GM19397 (cell line): ENCODE measurements around the gene SPACA7.
"Not testable (repeated sequence)": the region's sequence is repeated elsewhere in the genome, so short reads cannot be mapped to it uniquely, and the experiment has no call there.

Experiments used
- ATAC-seq: cut with Tn5 transposase; IDR thresholded peaks from one replicate; pipeline ENCODE4 v1.9.1; 2021; ENCODE audit warnings: mild to moderate bottlenecking, moderate library complexity; ENCODE audit not compliant: unreplicated experiment

SPACA7 gene

DNA sequence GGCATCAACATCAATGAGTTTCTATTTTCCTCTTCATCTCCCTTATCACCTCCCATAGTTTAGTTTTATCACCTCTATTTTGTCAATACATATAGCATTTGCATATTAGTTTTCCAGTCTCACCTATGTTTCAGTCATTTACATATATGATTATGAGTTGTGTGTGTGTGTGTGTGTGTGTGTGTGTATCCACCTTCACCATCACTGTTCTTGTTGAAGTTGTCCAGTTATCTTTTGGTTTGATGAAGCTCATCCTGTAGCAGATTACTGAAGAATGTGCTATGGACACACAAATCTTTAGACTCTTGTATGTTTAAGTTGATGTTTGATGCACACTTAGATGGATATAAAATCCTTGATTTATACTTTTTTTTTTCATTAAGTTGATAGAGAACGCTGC lies 40.5 kb downstream of the SPACA7 start:
- ATAC-seq = no peak

DNA sequence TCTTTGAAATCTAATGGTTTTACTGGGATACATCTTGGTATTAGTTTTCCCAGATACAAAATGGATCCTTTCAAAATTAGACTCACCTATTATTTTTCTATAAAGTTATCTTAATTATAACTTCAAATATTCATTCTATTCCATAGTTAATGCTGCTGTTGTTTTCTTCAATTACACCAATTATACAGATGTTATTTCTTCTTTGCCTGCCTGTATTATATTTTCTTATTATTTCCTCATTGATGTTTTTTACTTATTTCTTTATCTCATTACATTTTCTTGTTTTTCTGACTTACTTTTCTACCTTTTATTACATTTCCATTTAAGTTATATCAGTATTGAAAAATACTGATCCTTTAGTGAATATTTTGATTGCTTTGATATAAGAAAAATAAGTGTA lies 40.9 kb downstream of the SPACA7 start:
- ATAC-seq = no peak

DNA sequence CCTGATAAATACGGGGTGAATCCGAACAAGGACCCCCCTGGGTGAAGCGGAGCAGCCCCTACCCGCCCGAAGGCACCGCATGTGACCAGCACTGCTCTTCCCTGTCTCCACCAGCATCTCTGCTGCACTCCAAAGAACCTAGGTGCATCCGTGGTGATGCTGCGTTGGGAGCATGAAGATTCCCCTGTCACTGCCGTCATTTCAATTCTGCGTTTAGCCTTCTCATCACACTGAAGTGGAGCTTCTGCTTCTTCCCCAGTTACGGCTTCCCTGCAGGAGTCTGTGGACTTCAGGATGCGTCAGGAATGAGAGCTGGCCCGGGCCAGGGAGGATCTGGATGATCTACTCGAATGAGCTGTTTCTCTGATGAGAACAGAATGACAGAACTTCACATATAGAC lies 47.9 kb downstream of the SPACA7 start:
- no peak for ATAC-seq

- no peak for ATAC-seq
Observed at GRCh38 chr13:112428704-112429103, 52.5 kb downstream of the SPACA7 start.

GRCh38 chr13:112431734-112432133 lies 55.6 kb downstream of the SPACA7 start:
- no peak for ATAC-seq

- not testable (repeated sequence) for ATAC-seq
Observed at GRCh38 chr13:112432734-112433133, 56.6 kb downstream of the SPACA7 start.

DNA sequence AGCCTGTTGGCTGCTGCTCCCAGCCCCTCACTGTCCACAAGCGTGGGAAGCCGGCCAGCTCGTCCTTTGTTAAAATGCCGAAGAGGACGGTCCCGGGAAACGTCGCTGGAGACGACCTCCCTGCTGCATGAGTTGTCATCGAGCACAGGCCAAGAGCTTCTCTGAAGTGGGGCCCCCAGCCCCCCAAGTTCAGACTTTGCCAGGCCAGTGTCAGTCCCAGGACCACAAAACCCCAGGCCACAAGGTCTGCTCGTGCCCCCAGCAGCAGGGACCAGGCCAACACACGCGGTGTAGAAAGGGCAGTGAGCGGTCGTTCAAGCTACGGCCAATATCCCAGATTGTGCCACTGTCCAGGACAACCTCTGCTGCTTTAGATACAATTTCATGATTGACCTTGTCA lies 57.4 kb downstream of the SPACA7 start:
- not testable (repeated sequence) for ATAC-seq

DNA sequence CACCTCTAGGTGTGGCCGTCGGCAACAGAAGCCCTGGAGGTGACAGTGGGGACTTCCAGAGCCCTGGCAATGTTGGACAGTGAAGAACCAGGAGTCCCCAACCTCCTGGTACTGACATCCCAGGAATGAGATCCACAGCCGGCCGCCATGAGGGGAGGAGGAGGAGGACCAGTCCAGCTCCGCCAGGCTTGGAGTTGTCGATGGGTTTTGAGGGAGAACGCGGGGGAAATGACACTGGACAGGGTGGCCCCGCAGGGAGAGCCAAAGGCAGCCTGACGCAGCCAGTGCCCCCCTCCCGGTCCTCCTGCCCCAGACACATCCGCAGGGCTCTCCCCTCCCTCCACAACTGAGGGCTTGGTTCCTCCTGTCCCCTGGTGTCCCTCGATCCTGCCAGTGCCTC lies 57.9 kb downstream of the SPACA7 start:
- no peak for ATAC-seq

GRCh38 chr13:112434937-112435523 lies 58.9 kb downstream of the SPACA7 start:
- no peak for ATAC-seq

DNA sequence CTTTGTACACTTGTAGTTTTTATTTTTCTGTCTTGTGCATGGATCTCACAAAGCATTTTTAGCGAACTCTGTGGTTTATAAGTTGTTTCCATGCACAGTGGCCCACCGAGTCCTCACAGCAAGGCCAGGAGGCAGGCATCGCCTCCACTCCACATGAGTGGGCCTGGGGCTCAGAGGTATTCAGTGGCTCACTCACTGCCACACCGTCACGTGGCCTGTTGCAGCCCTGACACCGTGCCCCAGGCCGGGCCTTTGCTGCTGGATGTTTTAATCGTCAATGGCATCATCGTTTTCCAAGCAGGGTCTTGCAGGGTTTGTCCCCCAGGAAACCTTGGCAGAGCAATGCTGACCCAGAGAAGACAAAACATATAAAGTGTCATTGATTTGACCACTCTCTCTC lies 59.8 kb downstream of the SPACA7 start:
- ATAC-seq = no peak

DNA sequence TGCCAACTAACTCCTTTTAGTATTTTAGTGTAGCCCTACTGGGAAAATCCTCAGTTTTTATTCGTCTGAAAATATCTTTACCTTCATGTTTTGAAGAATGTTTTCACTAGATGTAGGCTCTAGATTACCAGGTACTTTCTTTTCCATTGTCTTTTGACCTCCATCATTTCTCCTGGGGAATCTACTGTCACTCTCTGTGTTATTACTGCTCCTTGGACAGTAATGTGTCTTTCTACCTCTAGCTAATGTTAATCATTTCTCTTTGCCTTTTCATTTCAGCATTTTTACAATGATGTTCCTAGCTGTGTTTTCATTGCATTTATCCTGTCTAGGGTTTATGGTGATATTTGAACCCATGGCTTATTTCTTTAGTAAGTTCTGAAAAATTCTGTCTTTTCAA lies 61.9 kb downstream of the SPACA7 start:
- no peak for ATAC-seq

GRCh38 chr13:112438515-112438914 lies 62.4 kb downstream of the SPACA7 start:
- no peak for ATAC-seq

DNA sequence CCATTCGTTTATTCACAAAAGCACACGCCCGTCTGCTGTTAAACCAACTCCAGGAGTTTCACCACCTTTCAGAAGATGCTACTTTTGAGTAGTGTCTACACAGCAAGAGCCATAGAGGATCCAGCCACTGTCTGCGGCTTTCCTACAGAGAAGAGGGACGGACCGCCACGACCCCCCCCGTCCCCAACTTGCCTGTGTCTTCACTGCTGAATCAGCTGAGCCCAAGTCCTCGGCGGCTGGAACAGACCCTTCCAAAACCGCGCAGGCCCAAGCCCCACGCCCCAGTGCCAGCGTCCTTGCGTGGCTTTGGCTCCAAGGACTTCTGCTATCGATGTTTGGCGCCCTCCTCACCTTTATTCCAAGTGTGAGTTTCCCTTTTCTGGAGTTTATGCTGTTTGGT lies 65.1 kb downstream of the SPACA7 start:
- no peak for ATAC-seq

DNA sequence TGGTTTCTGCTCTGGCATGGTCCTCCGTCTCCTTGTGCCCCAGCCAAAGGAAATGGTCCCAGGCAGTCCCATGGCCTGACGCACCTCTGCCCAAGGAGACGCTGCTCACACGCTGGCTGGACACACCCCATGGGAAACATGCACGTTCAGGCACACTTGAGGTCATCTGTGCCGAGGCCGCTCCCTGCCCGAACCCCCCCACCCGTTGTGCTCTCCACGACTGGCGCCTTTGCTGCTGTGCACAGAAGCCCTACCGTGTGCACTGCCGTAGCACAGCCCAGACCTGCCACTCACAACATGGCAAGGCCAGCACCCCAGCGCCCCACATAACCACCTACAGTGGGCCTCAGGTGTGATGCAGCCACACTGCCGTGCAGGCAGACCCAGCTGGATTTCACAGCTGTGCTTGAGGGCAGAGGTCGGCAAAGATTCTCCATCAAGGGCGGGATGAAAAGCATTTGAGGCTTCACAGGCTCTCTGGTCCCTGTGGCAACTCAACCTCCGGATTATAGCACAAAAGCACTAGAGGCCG lies 65.7 kb downstream of the SPACA7 start:
- ATAC-seq = no peak

DNA sequence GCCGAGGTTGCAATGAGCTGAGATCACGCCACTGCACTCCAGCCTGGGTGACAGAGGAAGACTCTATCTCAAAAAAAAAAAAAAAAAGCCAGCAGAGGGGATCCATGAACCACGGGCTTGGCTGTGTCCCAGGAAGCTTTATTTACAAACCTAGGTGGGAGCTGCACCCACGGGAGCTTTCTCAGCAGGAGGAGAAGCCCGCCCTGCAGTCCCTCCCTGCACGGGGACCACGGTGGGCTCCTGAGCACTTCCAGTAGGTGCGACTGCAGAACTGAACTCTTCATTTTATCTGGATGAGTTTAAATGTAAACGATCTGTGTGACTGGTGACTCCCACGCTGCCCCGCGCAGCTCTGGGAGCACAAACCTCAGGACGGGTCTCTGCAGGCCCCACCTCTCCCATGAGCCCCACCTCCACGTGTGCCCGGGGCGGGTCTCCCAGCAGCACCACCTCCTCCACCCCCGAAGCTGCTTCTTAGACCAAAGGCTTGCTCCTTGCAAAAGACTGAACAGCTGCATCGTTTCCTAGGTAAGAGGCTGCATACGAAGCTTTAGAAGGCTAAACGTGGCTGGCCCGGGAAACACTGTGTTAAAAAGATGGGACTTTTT lies 66.4 kb downstream of the SPACA7 start:
- ATAC-seq = no peak

GRCh38 chr13:112443191-112443994 lies 67.2 kb downstream of the SPACA7 start:
- no peak for ATAC-seq

- ATAC-seq = no peak
Observed at GRCh38 chr13:112443995-112444311, 67.8 kb downstream of the SPACA7 start.

DNA sequence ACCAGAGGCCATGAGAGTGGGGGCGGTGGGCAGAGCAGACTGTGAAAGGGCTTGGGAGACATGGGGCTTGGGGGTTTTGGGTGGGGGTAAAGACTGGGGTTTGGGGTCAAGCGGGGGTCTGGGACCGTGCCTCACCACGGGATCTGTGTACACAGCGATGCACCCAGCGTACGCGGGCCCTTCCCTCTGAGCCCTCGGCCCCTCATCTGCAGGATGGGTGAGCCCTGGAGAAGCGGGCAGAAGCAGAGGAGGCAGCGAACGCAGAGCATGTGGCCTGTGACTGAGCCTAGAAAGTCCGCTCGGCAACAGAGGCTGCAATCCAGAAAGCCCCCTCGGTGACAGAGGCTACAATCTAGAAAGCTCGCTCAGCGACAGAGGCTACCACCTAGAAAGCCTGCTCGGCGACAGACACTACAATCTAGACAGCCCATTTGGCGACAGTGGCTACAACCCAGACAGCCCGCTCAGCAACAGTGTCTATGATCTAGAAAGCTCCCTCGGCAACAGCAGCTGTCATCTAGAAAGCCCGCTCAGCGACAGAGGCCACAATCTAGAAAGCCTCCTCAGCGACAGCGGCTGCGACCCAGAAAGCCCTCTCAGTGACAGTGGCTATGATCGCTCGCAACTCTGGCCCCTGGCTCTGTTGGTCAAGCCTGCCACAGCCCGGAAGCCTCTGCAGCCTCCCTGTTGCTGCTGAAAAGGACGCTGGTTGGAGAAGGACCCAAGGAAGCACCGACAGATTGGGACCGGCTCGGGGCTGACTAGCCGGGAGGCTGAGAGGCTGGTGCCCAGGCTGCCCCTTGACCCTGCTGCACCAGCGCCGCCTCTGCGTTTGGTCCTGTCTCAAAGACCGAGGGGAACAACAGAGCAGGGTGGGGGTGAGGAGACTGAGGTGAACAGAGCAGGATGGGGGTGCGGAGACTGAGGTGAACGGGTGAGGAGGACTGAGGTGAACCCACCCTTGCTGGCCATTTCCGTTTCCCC lies 68.6 kb downstream of the SPACA7 start:
- no peak for ATAC-seq

DNA sequence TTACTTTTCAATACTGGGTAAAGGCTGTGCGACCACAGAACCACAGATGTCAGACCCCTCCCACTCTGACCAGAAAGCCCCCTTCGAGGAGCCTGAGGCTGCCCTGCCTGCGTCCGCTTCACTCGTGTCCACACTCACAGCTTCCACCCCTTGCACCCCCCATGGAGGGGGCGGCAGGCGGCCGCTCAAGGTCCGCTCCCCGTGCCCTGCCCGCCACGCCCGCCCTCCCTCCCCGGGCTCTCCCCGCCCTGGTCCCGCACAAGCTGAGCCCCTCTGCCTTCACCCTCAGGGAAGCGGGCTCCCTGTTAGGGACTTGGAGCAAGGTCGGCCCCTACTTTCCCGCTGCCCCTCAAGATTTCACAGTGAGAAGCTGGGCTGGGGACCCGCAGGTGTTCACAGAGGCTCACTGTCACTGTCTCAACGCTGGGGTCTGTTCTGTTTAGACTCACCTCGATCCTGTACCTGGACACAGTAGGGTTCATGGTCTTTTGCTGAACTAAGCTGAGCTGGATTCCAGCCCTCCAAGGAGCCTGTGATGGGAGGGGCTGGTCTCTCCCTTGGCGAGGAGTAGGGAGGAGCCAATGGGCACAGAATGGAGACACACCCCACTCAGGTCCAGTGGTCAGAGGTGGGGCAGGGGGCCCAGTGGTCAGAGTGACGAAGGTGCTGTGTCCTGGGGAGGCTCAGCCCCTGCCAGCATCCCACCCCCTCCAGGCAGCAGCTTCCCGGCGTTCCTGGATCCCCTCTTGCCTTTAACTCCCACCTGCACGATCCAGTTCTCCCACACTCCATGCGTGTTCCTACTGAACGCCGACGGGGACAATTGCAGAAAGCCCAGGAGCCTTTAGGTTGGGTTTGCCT lies 69.5 kb downstream of the SPACA7 start:
- no peak for ATAC-seq

DNA sequence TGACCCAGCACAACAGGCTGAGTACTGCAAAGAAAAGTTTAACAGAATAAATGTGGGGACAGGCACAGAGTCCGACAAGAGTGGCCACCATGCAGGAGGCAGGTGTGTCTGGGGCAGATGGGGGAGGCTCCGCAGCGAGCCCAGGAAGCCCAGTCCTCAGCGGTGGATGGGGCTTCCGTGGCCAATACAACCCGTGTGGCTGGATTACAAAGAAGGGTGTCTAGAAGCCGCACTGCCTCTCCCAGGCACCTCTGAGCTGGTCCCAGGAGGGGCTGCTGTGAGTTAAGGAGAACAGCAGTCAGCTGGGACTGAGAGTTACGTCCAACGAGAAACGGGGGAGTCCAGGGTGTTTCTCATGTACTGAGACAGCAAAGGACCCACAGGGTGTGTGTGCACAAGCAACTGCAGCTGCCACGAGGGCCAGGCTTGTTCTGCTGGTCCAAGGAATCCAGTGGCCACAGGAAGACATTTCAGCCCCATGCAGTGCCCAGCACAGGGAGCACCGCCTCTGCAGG lies 70.2 kb downstream of the SPACA7 start:
- ATAC-seq = no peak
